H9 (cell line): Measurements from ENCODE around the gene RNF217. TPM values are rescaled to one million over a fixed set of nuclear protein-coding genes. Genes with fewer than 3 reads are reported as not detected.

ENCODE experiments used
- DNase-seq: peaks from one replicate; pipeline ENCODE4 v3.0.0-alpha.2; 2017
- H2AFZ ChIP-seq: one replicate; pipeline ENCODE4 v1.6.1; 2013; ENCODE audit warnings: mild to moderate bottlenecking, low read length, control low read depth, moderate library complexity
- H2AK5ac ChIP-seq: 2 replicates; pipeline ENCODE4 v1.6.1; 2013; ENCODE audit warnings: low read length, control low read depth, mixed read lengths; ENCODE audit not compliant: insufficient read length
- H2BK120ac ChIP-seq: one replicate; pipeline ENCODE4 v1.6.1; 2013; ENCODE audit warnings: low read depth, mild to moderate bottlenecking, low read length, control low read depth, inconsistent platforms; ENCODE audit not compliant: poor library complexity, severe bottlenecking
- H2BK12ac ChIP-seq: 2 replicates; pipeline ENCODE4 v1.6.1; 2013; ENCODE audit warnings: low read length, control low read depth, mixed read lengths, low read depth; ENCODE audit not compliant: insufficient read length
- H2BK15ac ChIP-seq: 2 replicates; pipeline ENCODE4 v1.6.1; 2013; ENCODE audit warnings: low read depth, low read length, control low read depth
- H2BK20ac ChIP-seq: one replicate; pipeline ENCODE4 v1.6.1; 2013; ENCODE audit warnings: low read depth, mild to moderate bottlenecking, low read length, control low read depth, inconsistent platforms; ENCODE audit not compliant: poor library complexity, severe bottlenecking
- H2BK5ac ChIP-seq: 2 replicates; pipeline ENCODE4 v1.6.1; 2013; ENCODE audit warnings: low read length, control low read depth, mixed read lengths; ENCODE audit not compliant: insufficient read length
- H3K14ac ChIP-seq: 2 replicates; pipeline ENCODE4 v1.6.1; 2013; ENCODE audit warnings: low read length, control low read depth; ENCODE audit not compliant: insufficient read depth
- H3K18ac ChIP-seq: 2 replicates; pipeline ENCODE4 v1.6.1; 2013; ENCODE audit warnings: low read depth, mild to moderate bottlenecking, mixed read lengths, low read length, control low read depth; ENCODE audit not compliant: insufficient read length
- H3K23ac ChIP-seq: 2 replicates; pipeline ENCODE4 v1.6.1; 2013; ENCODE audit warnings: low read length, control low read depth, mixed read lengths, low read depth; ENCODE audit not compliant: insufficient read length
- H3K23me2 ChIP-seq: 2 replicates; pipeline ENCODE4 v1.6.1; 2013; ENCODE audit warnings: low read depth, mild to moderate bottlenecking, mixed read lengths, low read length, control low read depth; ENCODE audit not compliant: insufficient read length, poor library complexity, severe bottlenecking
- H3K27ac ChIP-seq: 2 replicates; pipeline ENCODE4 v1.5.1; 2013; ENCODE audit warnings: low read length, control low read depth, mixed read lengths, low read depth; ENCODE audit not compliant: insufficient read length
- H3K27me3 ChIP-seq: 2 replicates; pipeline ENCODE4 v1.6.1; 2013; ENCODE audit warnings: low read length, control low read depth, inconsistent platforms; ENCODE audit not compliant: insufficient read depth
- H3K4ac ChIP-seq: 2 replicates; pipeline ENCODE4 v1.6.1; 2013; ENCODE audit warnings: low read depth, mild to moderate bottlenecking, control low read depth, inconsistent platforms, low read length, moderate library complexity
- H3K4me1 ChIP-seq: 2 replicates; pipeline ENCODE4 v1.6.1; 2013; ENCODE audit warnings: low read length, control low read depth, inconsistent platforms; ENCODE audit not compliant: insufficient read depth
- H3K4me2 ChIP-seq: 2 replicates; pipeline ENCODE4 v1.6.1; 2013; ENCODE audit warnings: low read length, control low read depth, mixed read lengths; ENCODE audit not compliant: insufficient read length, insufficient read depth
- H3K56ac ChIP-seq: 2 replicates; pipeline ENCODE4 v1.6.1; 2013; ENCODE audit warnings: low read depth, mild to moderate bottlenecking, mixed read lengths, low read length, control low read depth; ENCODE audit not compliant: insufficient read length
- H3K79me1 ChIP-seq: 2 replicates; pipeline ENCODE4 v1.6.1; 2013; ENCODE audit warnings: low read depth, mild to moderate bottlenecking, moderate library complexity, low read length, control low read depth, inconsistent platforms; ENCODE audit not compliant: insufficient read depth, poor library complexity, severe bottlenecking
- H3K79me2 ChIP-seq: 2 replicates; pipeline ENCODE4 v1.6.1; 2013; ENCODE audit warnings: low read length, control low read depth, inconsistent platforms; ENCODE audit not compliant: insufficient read depth
- H3K9ac ChIP-seq: 2 replicates; pipeline ENCODE4 v1.6.1; 2013; ENCODE audit warnings: low read length, control low read depth, mixed read lengths; ENCODE audit not compliant: insufficient read length; ENCODE audit errors: extremely low read depth
- H3K9me3 ChIP-seq: one replicate; pipeline ENCODE4 v1.6.1; 2013; ENCODE audit warnings: low read depth, low read length, inconsistent platforms; ENCODE audit not compliant: control insufficient read depth
- H3T11ph ChIP-seq: one replicate; pipeline ENCODE4 v1.6.1; 2013; ENCODE audit warnings: mild to moderate bottlenecking, low read length, control low read depth, inconsistent platforms
- H4K20me1 ChIP-seq: one replicate; pipeline ENCODE4 v1.6.1; 2013; ENCODE audit not compliant: control insufficient read depth, insufficient read length, insufficient read depth
- H4K5ac ChIP-seq: 2 replicates; pipeline ENCODE4 v1.6.1; 2013; ENCODE audit warnings: low read depth, mild to moderate bottlenecking, mixed read lengths, low read length, control low read depth; ENCODE audit not compliant: insufficient read length
- H4K8ac ChIP-seq: replicated peaks from 2 replicates; pipeline ENCODE4 v1.6.1; 2013; ENCODE audit warnings: low read length, control low read depth, mixed read lengths, low read depth; ENCODE audit not compliant: insufficient read length
- H4K91ac ChIP-seq: 2 replicates; pipeline ENCODE4 v1.6.1; 2013; ENCODE audit warnings: low read depth, mild to moderate bottlenecking, moderate library complexity, mixed read lengths, low read length, control low read depth; ENCODE audit not compliant: insufficient read length
- H3K27ac Mint-ChIP-seq, 3 experiments: 2 replicates in 2 of 3; 3 replicates in 1 of 3; pipeline ENCODE4 v1.8.0; 2020 to 2021; ENCODE audit warnings: mixed read lengths in 3 of 3, mild to moderate bottlenecking in 1 of 3, moderate library complexity in 1 of 3
- H3K27me3 Mint-ChIP-seq: 2 replicates; pipeline ENCODE4 v1.8.0; 2021; ENCODE audit warnings: low read depth, mild to moderate bottlenecking, moderate library complexity, mixed read lengths
- H3K36me3 Mint-ChIP-seq, 3 experiments: 2 replicates in 2 of 3; 3 replicates in 1 of 3; pipeline ENCODE4 v1.8.0; 2020 to 2021; ENCODE audit warnings: low read depth in 3 of 3, mixed read lengths in 3 of 3; ENCODE audit not compliant: insufficient read depth in 1 of 3
- H3K4me1 Mint-ChIP-seq, 2 experiments: 2 replicates each; pipeline ENCODE4 v1.8.0; 2020; ENCODE audit warnings: mixed read lengths in 2 of 2
- H3K4me3 Mint-ChIP-seq, 2 experiments: 2 replicates in 1 of 2; 3 replicates in 1 of 2; pipeline ENCODE4 v1.8.0; 2020 to 2021; ENCODE audit warnings: mild to moderate bottlenecking in 2 of 2, mixed read lengths in 2 of 2, moderate library complexity in 1 of 2
- H3K9me3 Mint-ChIP-seq, 2 experiments: 2 replicates in 1 of 2; 3 replicates in 1 of 2; pipeline ENCODE4 v1.8.0; 2020; ENCODE audit warnings: mild to moderate bottlenecking in 2 of 2, mixed read lengths in 2 of 2, moderate library complexity in 1 of 2
- WGBS: extraction: QIAGEN DNeasy Blood & Tissue Kit; methylation state at CpG from one replicate; pipeline ENCODE4 v1.1.7; 2013; ENCODE audit warnings: missing lambda C conversion rate, low lambda C conversion rate, mixed read lengths; ENCODE audit not compliant: insufficient read length; ENCODE audit errors: extremely low coverage; 5-methylcytosine and 5-hydroxymethylcytosine counted together
- total RNA-seq: library from RNA; stranded (reverse); gene quantifications from 2 replicates; pipeline ENCODE4 v1.2.1, GENCODE V29; 2021
- TF ChIP-seq, protein P1 (sequence below): fragments of 200-600 bp; sonication (generic); conservative IDR thresholded peaks from 3 replicates; pipeline ENCODE4 v1.8.0; 2021; ENCODE audit warnings: antibody characterized with exemption, mild to moderate bottlenecking

The RNF217 gene
- total RNA-seq, 1 experiment from 2014 or later, result 9.6 TPM

DNA sequence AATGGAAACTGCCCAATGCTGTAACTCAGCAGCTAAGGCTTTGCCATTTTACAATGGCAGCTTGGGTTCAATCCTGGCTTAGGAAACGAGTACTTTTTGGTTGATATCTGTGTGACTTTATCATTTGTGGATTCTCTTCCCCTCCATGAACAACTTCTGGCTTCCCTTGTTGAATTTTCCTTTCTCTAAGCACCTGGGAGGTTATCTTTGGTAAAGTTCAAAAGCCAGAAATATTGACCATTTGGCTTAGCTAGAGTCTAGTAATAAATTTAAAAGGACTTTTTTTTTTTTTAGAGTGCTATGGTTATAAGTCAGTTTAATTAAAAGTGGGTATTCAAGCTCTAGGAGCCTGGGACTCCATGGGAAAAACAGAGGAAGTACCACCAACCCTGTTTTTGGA is 159.7 kb downstream of the RNF217 start:
- no peak overlapping the region for H2BK15ac ChIP-seq
- H3K4ac ChIP-seq, result no peak overlapping the region
- no peaks in the 10 kb centered on the region for H3K79me2 ChIP-seq
- H3K14ac ChIP-seq, result no peak overlapping the region
- no peak for DNase-seq
- H3K9ac ChIP-seq, result no peak overlapping the region
- H3K18ac ChIP-seq, result no peak overlapping the region
- no peak overlapping the region for H4K8ac ChIP-seq
- H3K79me1 ChIP-seq, result no peaks in the 10 kb centered on the region
- H3K23me2 ChIP-seq, result no peaks in the 10 kb centered on the region
- H2AFZ ChIP-seq, result no peak overlapping the region
- H3K56ac ChIP-seq, result no peak overlapping the region
- no peak overlapping the region for H3K4me3 Mint-ChIP-seq
- no peak overlapping the region for H3T11ph ChIP-seq
- no CpG with 5 or more reads among the region's 1 CpG for WGBS
- H3K27me3 ChIP-seq, result no peaks in the 10 kb centered on the region
- peaks cover 9 to 11% of the 10 kb centered on the region in 2 experiments; a peak in 4 of 5 replicates for H3K9me3 Mint-ChIP-seq
- H4K20me1 ChIP-seq, result no peaks in the 10 kb centered on the region
- peaks cover 6 to 19% (median 7%) of the 10 kb centered on the region in 3 experiments for H3K36me3 Mint-ChIP-seq
- H4K5ac ChIP-seq, result no peak overlapping the region
- H2AK5ac ChIP-seq, result no peak overlapping the region
- no peak overlapping the region for H2BK20ac ChIP-seq
- H3K4me1 ChIP-seq, result no peaks in the 10 kb centered on the region
- peaks cover 22 to 23% of the 10 kb centered on the region in 2 experiments for H3K4me1 Mint-ChIP-seq
- no peak overlapping the region for H4K91ac ChIP-seq
- H3K27me3 Mint-ChIP-seq, result no peaks in the 10 kb centered on the region; the same call in 1 of the 2 replicates
- H3K4me2 ChIP-seq, result no peak overlapping the region
- no peak overlapping the region for H3K27ac ChIP-seq
- H3K9me3 ChIP-seq, result no peaks in the 10 kb centered on the region
- no peak overlapping the region for H2BK12ac ChIP-seq
- no peak overlapping the region for H2BK120ac ChIP-seq
- H2BK5ac ChIP-seq, result no peak overlapping the region
- TF ChIP-seq, protein P1, sequence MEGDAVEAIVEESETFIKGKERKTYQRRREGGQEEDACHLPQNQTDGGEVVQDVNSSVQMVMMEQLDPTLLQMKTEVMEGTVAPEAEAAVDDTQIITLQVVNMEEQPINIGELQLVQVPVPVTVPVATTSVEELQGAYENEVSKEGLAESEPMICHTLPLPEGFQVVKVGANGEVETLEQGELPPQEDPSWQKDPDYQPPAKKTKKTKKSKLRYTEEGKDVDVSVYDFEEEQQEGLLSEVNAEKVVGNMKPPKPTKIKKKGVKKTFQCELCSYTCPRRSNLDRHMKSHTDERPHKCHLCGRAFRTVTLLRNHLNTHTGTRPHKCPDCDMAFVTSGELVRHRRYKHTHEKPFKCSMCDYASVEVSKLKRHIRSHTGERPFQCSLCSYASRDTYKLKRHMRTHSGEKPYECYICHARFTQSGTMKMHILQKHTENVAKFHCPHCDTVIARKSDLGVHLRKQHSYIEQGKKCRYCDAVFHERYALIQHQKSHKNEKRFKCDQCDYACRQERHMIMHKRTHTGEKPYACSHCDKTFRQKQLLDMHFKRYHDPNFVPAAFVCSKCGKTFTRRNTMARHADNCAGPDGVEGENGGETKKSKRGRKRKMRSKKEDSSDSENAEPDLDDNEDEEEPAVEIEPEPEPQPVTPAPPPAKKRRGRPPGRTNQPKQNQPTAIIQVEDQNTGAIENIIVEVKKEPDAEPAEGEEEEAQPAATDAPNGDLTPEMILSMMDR, result no peak
- H3K23ac ChIP-seq, result no peak overlapping the region
- H3K27ac Mint-ChIP-seq, result no peak overlapping the region
